NCI-H2107 treated with DMSO at 0.1 percent for 48 hours (cell line): ENCODE measurements around the gene TENT5A.

Experiments
- DNase-seq: peaks from one replicate; lab custom pipeline; 2025; ENCODE audit not compliant: unreplicated experiment; lab: John Stamatoyannopoulos, UW

The TENT5A gene

GRCh38 chr6:81772741-81773140 is 20.3 kb upstream of the TENT5A start:
- DNase-seq: no peak

GRCh38 chr6:81771097-81771496 is 18.6 kb upstream of the TENT5A start:
- no peak for DNase-seq

GRCh38 chr6:81770381-81770780 is 17.9 kb upstream of the TENT5A start:
- DNase-seq: no peak

- DNase-seq: no peak
These were observed 17.3 kb upstream of the TENT5A start for GRCh38 chr6:81769824-81770223.

- no peak for DNase-seq
These were observed 15.9 kb upstream of the TENT5A start for GRCh38 chr6:81768150-81768942.

- no peak for DNase-seq
These were observed 14.8 kb upstream of the TENT5A start for GRCh38 chr6:81767163-81767891.

GRCh38 chr6:81766482-81767069 is 14.1 kb upstream of the TENT5A start:
- no peak for DNase-seq

- DNase-seq: no peak
These were observed 12.1 kb upstream of the TENT5A start for GRCh38 chr6:81764531-81764930.

GRCh38 chr6:81763968-81764367 is 11.5 kb upstream of the TENT5A start:
- DNase-seq: no peak

GRCh38 chr6:81763051-81763450 is 10.6 kb upstream of the TENT5A start:
- no peak for DNase-seq

- DNase-seq: no peak
These were observed 10.1 kb upstream of the TENT5A start for GRCh38 chr6:81762606-81763005.

- DNase-seq: no peak
These were observed 9.7 kb upstream of the TENT5A start for GRCh38 chr6:81762132-81762531.

- no peak for DNase-seq
These were observed 8.7 kb upstream of the TENT5A start for GRCh38 chr6:81761197-81761596.

GRCh38 chr6:81759782-81760181 is 7.3 kb upstream of the TENT5A start:
- no peak for DNase-seq

- no peak for DNase-seq
These were observed 5.7 kb upstream of the TENT5A start for GRCh38 chr6:81758221-81758620.

- no peak for DNase-seq
These were observed 4.2 kb upstream of the TENT5A start for GRCh38 chr6:81756690-81757089.

GRCh38 chr6:81755551-81755950 is 3.1 kb upstream of the TENT5A start:
- DNase-seq: no peak

GRCh38 chr6:81754906-81755305 is 2.4 kb upstream of the TENT5A start:
- no peak for DNase-seq

- no peak for DNase-seq
These were observed 1.5 kb upstream of the TENT5A start for GRCh38 chr6:81753711-81754577.

GRCh38 chr6:81752921-81753710 is 635 bp upstream of the TENT5A start:
- no peak for DNase-seq
